Naive thymus-derived CD4-positive, alpha-beta T cell (primary cell): ENCODE measurements around the gene ANXA11. TPM values are rescaled to one million over a fixed set of nuclear protein-coding genes. Genes with fewer than 3 reads are reported as not detected.
"Not testable (repeated sequence)": the region's sequence is repeated elsewhere in the genome, so short reads cannot be mapped to it uniquely, and the experiment has no call there.

Experiments
- ATAC-seq: fragments of 150-1000 bp; cut with Tn5 transposase; 2 replicates; pipeline ENCODE4 v1.10.0; 2021; ENCODE audit warnings: mild to moderate bottlenecking, moderate library complexity
- CTCF ChIA-PET: fragments of 350-600 bp; sonication (Branson Sonifier 250); formaldehyde crosslinking; loops from one replicate; lab custom pipeline; 2021; ENCODE audit warnings: antibody characterized with exemption; lab: Charles Lee
- POLR2A ChIA-PET: fragments of 350-600 bp; sonication (Branson Sonifier 250); formaldehyde crosslinking; loops from one replicate; lab custom pipeline; 2021; ENCODE audit warnings: antibody characterized with exemption, inconsistent platforms; lab: Charles Lee
- DNase-seq, 9 donors: peaks; one replicate each; pipeline versions ENCODE4 v3.0.0 to v3.0.0-alpha.2; 2020 to 2022; ENCODE audit warnings: mixed read lengths in 1 of 9
- H3K27ac ChIP-seq: one replicate; pipeline ENCODE4 v1.7.0; 2013; ENCODE audit warnings: mild to moderate bottlenecking, low read depth, low read length, moderate library complexity
- H3K27me3 ChIP-seq, 2 donors: one replicate each; pipeline ENCODE4 v1.7.0; 2013; ENCODE audit warnings: low read length in 2 of 2, mild to moderate bottlenecking in 2 of 2, moderate library complexity in 2 of 2; ENCODE audit not compliant: control insufficient read depth in 2 of 2, insufficient read depth in 2 of 2
- H3K36me3 ChIP-seq, 3 experiments: 1 replicate in 2 of 3; 2 replicates in 1 of 3; pipeline ENCODE4 v1.7.0; 2013; ENCODE audit warnings: low read length in 3 of 3, mild to moderate bottlenecking in 3 of 3, moderate library complexity in 1 of 3; ENCODE audit not compliant: insufficient read depth in 3 of 3, control insufficient read depth in 2 of 3
- H3K4me1 ChIP-seq, 2 donors: one replicate each; pipeline ENCODE4 v1.7.0; 2013; ENCODE audit warnings: low read length in 2 of 2, mild to moderate bottlenecking in 2 of 2, moderate library complexity in 1 of 2; ENCODE audit not compliant: control insufficient read depth in 2 of 2, insufficient read depth in 2 of 2
- H3K4me3 ChIP-seq: 2 replicates; pipeline ENCODE4 v1.7.0; 2013; ENCODE audit warnings: mild to moderate bottlenecking, low read length
- H3K9me3 ChIP-seq, 3 experiments: 1 replicate in 2 of 3; 2 replicates in 1 of 3; pipeline ENCODE4 v1.7.0; 2013; ENCODE audit warnings: low read length in 3 of 3; ENCODE audit not compliant: control insufficient read depth in 2 of 3
- H3K27ac Mint-ChIP-seq, 9 donors: one replicate each; pipeline ENCODE4 v1.8.0; 2020 to 2022; ENCODE audit warnings: mixed read lengths in 9 of 9, mild to moderate bottlenecking in 8 of 9, moderate library complexity in 5 of 9, inconsistent platforms in 2 of 9
- H3K27me3 Mint-ChIP-seq, 5 donors: one replicate each; pipeline ENCODE4 v1.8.0; 2021 to 2022; ENCODE audit warnings: mixed read lengths in 5 of 5, mild to moderate bottlenecking in 1 of 5
- H3K36me3 Mint-ChIP-seq, 5 donors: one replicate each; pipeline ENCODE4 v1.8.0; 2020 to 2022; ENCODE audit warnings: mixed read lengths in 5 of 5, mild to moderate bottlenecking in 3 of 5, inconsistent platforms in 1 of 5
- H3K4me1 Mint-ChIP-seq, 7 donors: one replicate each; pipeline ENCODE4 v1.8.0; 2020 to 2022; ENCODE audit warnings: mixed read lengths in 7 of 7, mild to moderate bottlenecking in 3 of 7, inconsistent platforms in 1 of 7
- H3K4me3 Mint-ChIP-seq, 10 donors: one replicate each; pipeline ENCODE4 v1.8.0; 2020 to 2022; ENCODE audit warnings: mild to moderate bottlenecking in 10 of 10, mixed read lengths in 10 of 10, moderate library complexity in 6 of 10, inconsistent platforms in 2 of 10
- H3K9me3 Mint-ChIP-seq, 11 donors: one replicate each; pipeline ENCODE4 v1.8.0; 2020 to 2022; ENCODE audit warnings: mixed read lengths in 11 of 11, mild to moderate bottlenecking in 4 of 11, inconsistent platforms in 1 of 11, moderate library complexity in 1 of 11
- intact Hi-C, 2 donors: fragments of 100-400 bp; cut with micrococcal nuclease; formaldehyde crosslinking; loops; one replicate each; pipeline ENCODE4 v1.15.1; 2023
- polyA plus RNA-seq, 2 donors: library from polyadenylated mRNA; unstranded; fragments of 300-500 nt; fragmentation: Illumina TruSeq; gene quantifications; one replicate each; pipeline ENCODE4 v1.2.3, GENCODE V29; 2021
- total RNA-seq, 6 experiments: library from RNA in 5 of 6; stranded (reverse) in 5 of 6; gene quantifications; 1 replicate in 5 of 6; 2 replicates in 1 of 6; pipeline ENCODE4 v1.2.3 and lab custom pipeline; 2021 to 2026

ANXA11 gene
- total and polyA plus RNA-seq, 7 experiments from 2014 or later: 189 to 278 (median 231) TPM

DNA sequence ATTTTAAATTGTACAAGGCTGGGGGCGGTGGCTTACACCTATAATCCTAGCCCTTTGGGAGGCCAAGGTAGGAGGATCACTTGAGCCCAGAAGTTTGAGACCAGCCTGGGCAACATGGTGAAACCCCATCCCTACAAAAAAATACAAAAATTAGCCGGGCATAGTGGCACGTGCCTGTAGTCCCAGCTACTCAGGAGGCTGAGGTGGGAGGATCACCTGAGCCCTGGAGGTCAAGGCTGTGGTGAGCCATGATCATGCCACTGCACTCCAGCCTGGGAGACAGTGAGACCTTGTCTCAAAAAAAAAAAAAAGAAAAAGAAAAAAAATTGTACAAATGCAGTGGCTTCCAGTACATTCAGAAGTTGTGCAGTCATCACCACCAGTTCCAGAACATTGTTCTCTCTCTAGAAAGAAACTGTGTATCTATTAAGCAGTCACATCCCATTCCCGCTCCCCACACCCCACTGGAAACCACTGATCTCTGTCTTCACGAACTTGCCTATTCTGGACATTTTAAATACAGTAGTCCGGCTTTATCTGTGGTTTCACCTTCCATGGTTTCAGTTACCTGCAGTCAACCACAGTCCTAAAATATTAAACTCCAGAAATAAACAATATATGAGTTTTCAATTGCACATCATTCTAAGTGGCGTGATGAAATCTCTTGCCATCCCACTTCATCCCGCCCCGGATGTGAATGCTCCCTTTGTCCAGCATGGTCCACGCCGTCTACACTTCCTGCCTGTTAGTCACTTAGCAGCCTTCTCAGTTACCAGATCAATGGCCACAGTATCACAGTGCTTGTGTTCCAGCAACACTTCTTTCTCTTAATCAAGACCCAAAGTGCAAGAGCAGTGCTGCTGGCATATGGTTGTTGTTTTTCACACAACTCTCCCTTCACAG, 59.7 kb downstream of the ANXA11 start:
- H3K4me3 ChIP-seq, H3K27me3 ChIP-seq, ATAC-seq, H3K27me3 Mint-ChIP-seq, H3K9me3 ChIP-seq, DNase-seq: not testable (repeated sequence)
- Mint-ChIP-seq H3K27ac (peak overlapping the region in 8 of 9 donors; percentile 54 to 89 (median 65)), H3K36me3 (peaks cover 5 to 29% (median 21%) of the 10 kb centered on the region in 5 donors), H3K4me3 (peak overlapping the region in 4 of 10 donors; percentile 41 to 88 (median 87)), H3K9me3 (peaks cover 0 to 21% (median 5%) of the 10 kb centered on the region in 11 donors), H3K4me1 (peaks cover 14 to 25% (median 23%) of the 10 kb centered on the region in 7 donors)
- ChIA-PET POLR2A (interaction anchor here (1.8 to 2.1 kb wide), 3 partner anchors 42 to 60 kb away, joined by 11 to 14 read pairs (median 13); partner anchors contain the start of gene ANXA11), CTCF (interaction anchor here (0.7 to 3.1 kb wide), 5 partner anchors 39 to 87 kb away, joined by 3 to 52 read pairs (median 11); no protein-coding TSS in a partner anchor)
- intact Hi-C loops: loop anchor here (1.0 to 2.0 kb wide), 3 partner anchors 15 to 771 kb away; no protein-coding TSS in a partner anchor
- Histone ChIP-seq H3K36me3 (peaks cover 0 to 11% (median 0%) of the 10 kb centered on the region in 3 experiments), H3K4me1 (peaks cover 7 to 12% of the 10 kb centered on the region in 2 donors), H3K27ac (peak overlapping the region; percentile 56)

DNA sequence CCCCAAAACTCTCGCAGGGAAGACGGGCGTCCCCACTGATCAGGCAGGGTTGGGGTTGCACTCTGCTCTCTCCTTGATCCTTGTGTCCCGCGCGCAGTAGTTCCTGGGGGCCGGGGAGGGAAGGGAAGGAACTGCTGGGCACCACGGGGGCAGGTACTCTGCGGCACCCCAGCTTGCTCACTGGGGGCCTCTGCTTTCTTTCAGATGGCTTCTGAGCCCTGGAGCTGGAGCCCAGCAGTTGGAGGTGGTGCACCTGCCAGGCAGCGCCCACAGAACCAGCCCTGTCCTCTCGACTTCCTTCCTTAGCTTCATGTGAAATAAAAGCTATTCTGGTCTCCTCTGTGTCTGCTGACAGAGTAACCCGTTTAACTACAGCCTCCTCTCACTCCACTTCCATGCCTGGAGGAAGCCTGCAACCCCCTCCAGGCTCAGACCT, 60.6 kb downstream of the ANXA11 start:
- Histone ChIP-seq H3K27me3 (no peaks in the 10 kb centered on the region), H3K27ac (peak overlapping the region; percentile 56), H3K36me3 (peaks cover 0 to 2% (median 0%) of the 10 kb centered on the region in 3 experiments), H3K9me3 (no peaks in the 10 kb centered on the region), H3K4me1 (peaks cover 7 to 12% of the 10 kb centered on the region in 2 donors), H3K4me3 (no peak overlapping the region)
- intact Hi-C loops: loop anchor here (1.0 to 5.0 kb wide), 6 partner anchors 16 to 770 kb away; partner anchors contain the start of gene TMEM254 (in 1 of the 2)
- H3K27ac Mint-ChIP-seq: peak overlapping the region; percentile 50 to 93 (median 68)
- POLR2A ChIA-PET: interaction anchor here (1.5 to 2.2 kb wide), 5 partner anchors 43 to 78 kb away, joined by 4 to 15 read pairs (median 13); partner anchors contain the start of gene ANXA11
- peaks cover 0 to 12% (median 2%) of the 10 kb centered on the region in 11 donors for H3K9me3 Mint-ChIP-seq
- H3K27me3 Mint-ChIP-seq: peaks cover 0 to 9% (median 3%) of the 10 kb centered on the region in 5 donors
- peaks cover 14 to 25% (median 23%) of the 10 kb centered on the region in 7 donors for H3K4me1 Mint-ChIP-seq
- DNase-seq (peak in 7 of 9 donors; percentile 19 to 50 (median 43)), ATAC-seq (peak; percentile 50)
- H3K36me3 Mint-ChIP-seq: peaks cover 5 to 22% (median 15%) of the 10 kb centered on the region in 5 donors
- H3K4me3 Mint-ChIP-seq: peak overlapping the region; percentile 81 to 88 (median 86)
- CTCF ChIA-PET: interaction anchor here (0.9 to 3.1 kb wide), 11 partner anchors 31 to 771 kb away, joined by 3 to 52 read pairs (median 8); no protein-coding TSS in a partner anchor

DNA sequence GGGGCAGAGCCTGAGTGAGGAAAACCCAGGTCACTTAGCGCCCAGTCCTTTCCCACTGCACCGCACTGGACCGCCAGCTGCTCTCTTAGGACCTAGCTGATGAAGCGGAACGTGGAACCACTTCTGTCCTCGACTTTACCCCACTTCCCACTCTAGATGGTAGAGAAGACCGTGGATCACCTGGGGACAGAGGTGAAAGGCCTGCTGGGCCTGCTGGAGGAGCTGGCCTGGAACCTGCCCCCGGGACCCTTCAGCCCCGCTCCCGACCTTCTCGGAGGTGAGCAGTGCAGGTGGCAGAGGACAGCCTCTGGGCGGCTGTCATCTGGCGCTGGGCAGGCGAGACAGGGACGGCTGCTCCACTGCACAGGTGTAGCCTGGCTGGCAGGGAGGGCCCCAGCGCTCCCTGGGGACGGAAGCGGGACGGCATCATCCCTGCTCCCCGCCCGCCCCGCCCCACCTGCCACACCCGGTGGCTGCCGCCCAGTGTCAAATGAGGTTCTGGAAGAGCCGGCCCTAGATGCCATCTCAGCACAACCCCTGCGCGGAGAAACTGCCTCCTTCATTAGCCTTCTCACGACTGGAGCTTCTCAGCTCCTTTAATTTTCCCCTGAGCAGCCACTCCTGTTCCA, 61.2 kb downstream of the ANXA11 start:
- CTCF ChIA-PET: interaction anchor here (0.6 to 3.1 kb wide), 19 partner anchors 17 to 771 kb away, joined by 3 to 52 read pairs (median 4); partner anchors contain the start of gene ANXA11
- Mint-ChIP-seq H3K4me3 (peak overlapping the region; percentile 81 to 88 (median 86)), H3K27me3 (peaks cover 0 to 12% (median 3%) of the 10 kb centered on the region in 5 donors), H3K4me1 (peaks cover 14 to 25% (median 23%) of the 10 kb centered on the region in 7 donors), H3K27ac (peak overlapping the region; percentile 50 to 93 (median 71)), H3K9me3 (peaks cover 0 to 7% (median 2%) of the 10 kb centered on the region in 11 donors), H3K36me3 (peaks cover under 1 to 16% (median 10%) of the 10 kb centered on the region in 5 donors)
- intact Hi-C loops: loop anchor here (1.0 to 5.0 kb wide), 6 partner anchors 17 to 769 kb away; partner anchors contain the start of gene TMEM254 (in 1 of the 2)
- Histone ChIP-seq H3K27ac (peak overlapping the region; percentile 56), H3K4me3 (peak overlapping the region; percentile 56), H3K9me3 (no peaks in the 10 kb centered on the region), H3K27me3 (no peaks in the 10 kb centered on the region), H3K4me1 (peaks cover 7 to 12% of the 10 kb centered on the region in 2 donors), H3K36me3 (no peaks in the 10 kb centered on the region)
- peak; percentile 60 for ATAC-seq
- POLR2A ChIA-PET: interaction anchor here (0.7 to 2.2 kb wide), 10 partner anchors 9 to 78 kb away, joined by 3 to 15 read pairs (median 4); partner anchors contain the start of gene ANXA11
- DNase-seq: peak in 1 of 9 donors; percentile 42

DNA sequence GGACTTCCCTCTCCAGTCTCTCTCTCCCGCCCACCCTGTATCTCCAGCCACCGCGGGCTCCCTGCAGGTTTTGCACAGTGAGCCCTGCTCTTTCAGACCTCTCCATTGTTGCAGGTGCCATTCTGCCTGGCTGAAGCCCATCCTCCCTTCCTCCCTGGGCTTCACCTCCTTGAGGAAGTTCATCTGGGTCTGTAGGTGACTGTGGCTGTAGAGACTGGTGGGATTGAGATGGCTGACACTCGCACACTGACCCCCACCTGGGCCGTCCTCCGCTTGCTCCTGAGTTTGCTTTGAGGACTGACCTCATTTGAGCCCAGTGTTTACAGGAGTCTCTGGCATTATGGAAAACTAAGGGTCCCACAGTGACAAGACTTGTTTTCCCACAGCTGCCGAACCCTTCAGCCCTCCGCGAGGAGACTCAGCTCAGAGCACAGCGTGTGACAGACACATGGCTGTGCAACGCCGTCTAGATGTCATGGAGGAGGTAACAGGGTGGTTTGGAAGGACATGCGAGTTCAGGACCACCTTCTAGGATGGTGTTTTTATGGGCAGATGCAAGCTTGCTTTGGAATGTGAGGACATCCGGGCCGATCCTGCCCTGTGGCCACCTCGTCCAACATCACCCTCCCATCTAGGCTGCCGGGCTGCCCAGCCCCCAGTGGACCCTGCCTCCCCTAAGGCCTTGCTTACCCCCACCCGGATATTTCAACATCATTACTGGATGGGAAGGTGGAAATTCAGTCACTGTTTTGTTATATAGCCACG, 63.5 kb downstream of the ANXA11 start:
- intact Hi-C loops: loop anchor here in 1 of 2 donors (2.0 to 5.0 kb wide), 2 partner anchors 65 to 83 kb away; partner anchors contain the start of gene TMEM254
- H3K4me3 Mint-ChIP-seq: peak overlapping the region in 1 of 10 donors; percentile 39
- H3K27ac Mint-ChIP-seq: peak overlapping the region in 1 of 9 donors; percentile 55
- H3K9me3 Mint-ChIP-seq: peaks cover 0 to 5% (median 0%) of the 10 kb centered on the region in 11 donors
- ChIA-PET POLR2A (no interaction called here), CTCF (interaction anchor here (0.7 to 3.1 kb wide), 3 partner anchors 25 to 95 kb away, joined by 3 to 52 read pairs (median 3); no protein-coding TSS in a partner anchor)
- Histone ChIP-seq H3K4me1 (peaks cover 7 to 12% of the 10 kb centered on the region in 2 donors), H3K4me3 (no peak overlapping the region), H3K27me3 (no peaks in the 10 kb centered on the region), H3K36me3 (no peaks in the 10 kb centered on the region), H3K27ac (no peak overlapping the region), H3K9me3 (no peaks in the 10 kb centered on the region)
- ATAC-seq: no peak
- no peaks in the 10 kb centered on the region for H3K36me3 Mint-ChIP-seq
- DNase-seq: no peak
- peaks cover 0 to 16% (median 5%) of the 10 kb centered on the region in 5 donors for H3K27me3 Mint-ChIP-seq
- H3K4me1 Mint-ChIP-seq: peaks cover 14 to 25% (median 23%) of the 10 kb centered on the region in 7 donors

DNA sequence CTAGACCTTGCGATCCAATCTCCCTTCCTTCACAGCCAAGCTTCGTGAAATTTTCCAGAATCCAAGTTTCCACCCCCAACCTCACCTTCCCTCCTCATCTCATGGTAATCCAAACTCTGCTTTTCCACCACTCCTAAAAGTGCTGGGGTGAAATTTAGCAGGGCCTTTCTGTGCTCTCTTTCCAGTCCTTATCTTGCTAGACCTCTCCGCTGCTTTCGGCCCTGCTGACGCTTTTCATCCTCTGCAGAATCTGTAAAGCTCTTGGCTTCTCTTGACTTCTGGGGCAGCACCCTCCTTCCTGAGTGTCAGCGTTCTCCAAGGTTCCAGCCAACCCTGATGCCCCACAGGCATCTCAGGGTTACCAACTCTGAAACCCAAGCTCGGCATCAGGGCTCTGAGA, 65.1 kb downstream of the ANXA11 start:
- ATAC-seq: no peak
- intact Hi-C loops: loop anchor here in 1 of 2 donors (5.0 kb wide), 1 partner anchor 63 kb away; the partner anchor contains the start of gene TMEM254

More for the DNA sequence above, 65.1 kb downstream of the ANXA11 start:
- Mint-ChIP-seq H3K36me3 (no peaks in the 10 kb centered on the region), H3K27me3 (peaks cover 0 to 16% (median 5%) of the 10 kb centered on the region in 5 donors), H3K4me3 (no peak overlapping the region), H3K27ac (peak overlapping the region in 2 of 9 donors; percentile 11), H3K4me1 (peaks cover 8 to 17% (median 14%) of the 10 kb centered on the region in 7 donors), H3K9me3 (peaks cover 0 to 5% (median 0%) of the 10 kb centered on the region in 11 donors)
- Histone ChIP-seq H3K27me3 (no peaks in the 10 kb centered on the region), H3K27ac (no peak overlapping the region), H3K9me3 (no peaks in the 10 kb centered on the region), H3K4me1 (peaks cover 7 to 12% of the 10 kb centered on the region in 2 donors), H3K4me3 (no peak overlapping the region), H3K36me3 (no peaks in the 10 kb centered on the region)
- ChIA-PET CTCF (interaction anchor here (1.1 to 2.4 kb wide), 2 partner anchors 22 to 82 kb away, joined by 3 to 10 read pairs; no protein-coding TSS in a partner anchor), POLR2A (interaction anchor here (1.0 kb wide), 1 partner anchor 68 kb away, joined by 3 read pairs; no protein-coding TSS in a partner anchor)
- DNase-seq: no peak
